Measurements from ENCODE around the gene OR2T1. TPM values are rescaled to one million over a fixed set of nuclear protein-coding genes. Genes with fewer than 3 reads are reported as not detected.
"Not testable (repeated sequence)": the region's sequence is repeated elsewhere in the genome, so short reads cannot be mapped to it uniquely, and the experiment has no call there.

Gene OR2T1
- total RNA-seq (2014; rRNA removed; shearing (Covaris generic)), result not detected in 2 replicates
- polyA plus RNA-seq (2014; cell fraction: nucleus; rRNA removed), result not detected in 2 replicates

GRCh38 chr1:248402748-248403147, at the start of gene OR2T1:
OR2T1 (plus strand) TSS chr1:248403048; CDS start chr1:248406148, 3,100 bp downstream.
- no peak for DNase-seq (ENCODE audit: extremely low read depth, low read depth)

- no peak for DNase-seq (ENCODE audit: extremely low read depth, low read depth)
These were observed 43.4 kb upstream of the OR2T1 start for GRCh38 chr1:248359415-248359814.

- DNase-seq (ENCODE audit: extremely low read depth, low read depth), result no peak
These were observed 41.6 kb upstream of the OR2T1 start, which contains the start of gene OR2T4 for GRCh38 chr1:248361121-248361715. OR2T4 (plus strand) TSS chr1:248361665; CDS start chr1:248361665, 0 bp downstream.

DNA sequence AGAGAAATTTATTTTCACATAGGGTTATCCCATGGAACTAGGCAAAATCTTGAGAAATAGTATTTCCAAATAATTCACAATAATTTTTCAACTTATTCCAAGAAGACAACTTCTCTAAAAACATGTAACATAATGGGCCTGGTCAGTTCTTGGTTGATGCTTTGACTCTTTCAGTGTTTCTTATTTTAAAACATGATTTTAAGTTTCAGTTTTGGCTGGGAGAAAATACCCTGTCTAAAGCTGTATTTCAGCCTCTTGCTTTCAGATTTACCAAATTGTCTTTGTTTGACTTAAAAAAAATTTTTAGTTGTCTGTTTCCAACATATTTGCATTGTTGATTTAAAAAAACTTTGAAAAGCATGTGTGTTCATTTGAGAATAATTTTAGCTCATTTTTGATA, 36.2 kb upstream of the OR2T1 start:
- no peak for DNase-seq (ENCODE audit: extremely low read depth, low read depth)

- DNase-seq (ENCODE audit: extremely low read depth, low read depth), result no peak
These were observed 30.5 kb upstream of the OR2T1 start for GRCh38 chr1:248372394-248372793.

- no peak for DNase-seq (ENCODE audit: extremely low read depth, low read depth)
These were observed 29.1 kb upstream of the OR2T1 start for GRCh38 chr1:248373761-248374160.

- no peak for DNase-seq (ENCODE audit: extremely low read depth, low read depth)
These were observed 27.4 kb upstream of the OR2T1 start, which contains the start of gene OR2T6 for GRCh38 chr1:248375446-248375845. OR2T6 (plus strand) TSS chr1:248375746; CDS start chr1:248387609, 11,863 bp downstream.

DNA sequence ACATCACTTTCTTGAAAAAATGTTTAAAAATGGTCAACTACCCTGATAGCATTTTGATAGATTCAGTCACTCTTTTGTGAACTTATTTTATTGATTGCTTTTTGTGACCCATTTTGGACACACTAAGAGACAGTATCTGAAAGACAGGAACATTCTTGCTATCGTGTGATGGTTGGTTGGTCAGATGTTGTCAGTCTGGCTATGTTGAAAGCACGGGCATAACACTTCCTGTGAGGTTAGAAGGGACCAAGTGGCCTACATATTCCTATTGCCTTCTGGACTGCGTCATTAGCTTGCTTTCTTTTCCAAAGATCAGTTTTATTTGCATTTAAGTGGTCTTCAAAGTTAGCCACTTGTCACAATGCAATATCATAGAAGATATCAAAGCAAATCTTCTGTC, 25.9 kb upstream of the OR2T1 start:
- no peak for DNase-seq (ENCODE audit: extremely low read depth, low read depth)

- no peak for DNase-seq (ENCODE audit: extremely low read depth, low read depth)
These were observed 22.0 kb upstream of the OR2T1 start for GRCh38 chr1:248380854-248381253.

GRCh38 chr1:248388426-248388825, 14.4 kb upstream of the OR2T1 start:
- DNase-seq (ENCODE audit: extremely low read depth, low read depth), result no peak

- no peak for DNase-seq (ENCODE audit: extremely low read depth, low read depth)
These were observed 9.8 kb upstream of the OR2T1 start for GRCh38 chr1:248393050-248393449.

- DNase-seq (ENCODE audit: extremely low read depth, low read depth), result no peak
These were observed 1.2 kb downstream of the OR2T1 start for GRCh38 chr1:248404024-248404423.

DNA sequence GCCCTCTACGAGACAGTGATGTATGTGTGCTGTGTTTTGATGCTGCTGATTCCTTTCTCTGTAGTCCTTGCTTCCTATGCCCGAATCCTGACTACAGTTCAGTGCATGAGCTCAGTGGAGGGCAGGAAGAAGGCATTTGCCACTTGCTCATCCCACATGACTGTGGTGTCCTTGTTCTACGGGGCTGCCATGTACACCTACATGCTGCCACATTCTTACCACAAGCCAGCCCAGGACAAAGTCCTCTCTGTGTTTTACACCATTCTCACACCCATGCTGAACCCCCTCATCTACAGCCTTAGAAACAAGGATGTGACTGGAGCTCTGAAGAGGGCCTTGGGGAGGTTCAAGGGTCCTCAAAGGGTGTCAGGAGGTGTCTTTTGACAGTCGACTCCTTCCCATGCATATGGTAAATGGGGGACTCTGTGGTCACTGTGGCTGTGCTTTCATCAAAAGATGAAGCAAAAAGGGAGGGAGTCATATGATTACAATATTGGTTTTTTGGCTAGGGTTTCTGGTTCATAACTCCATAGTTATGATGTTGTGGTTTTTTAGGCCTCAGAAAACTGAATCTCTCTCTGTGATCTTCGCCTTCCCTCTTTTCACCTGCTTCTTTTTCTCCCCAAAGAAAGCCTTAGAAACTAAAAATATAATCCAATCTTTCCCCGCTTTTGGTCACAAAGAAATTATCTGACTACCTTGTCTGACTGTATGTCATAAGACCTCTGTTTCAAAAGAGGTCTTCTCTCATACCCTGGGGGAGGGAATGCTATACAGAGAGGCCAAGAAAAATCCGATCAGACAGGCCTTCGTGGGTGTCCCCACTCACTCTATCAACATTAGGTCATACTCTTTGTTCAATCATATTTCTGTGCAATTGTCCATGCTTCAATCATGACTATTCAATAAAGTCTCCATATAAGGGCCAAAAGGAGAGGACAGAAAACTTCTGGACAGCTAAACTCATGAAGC, 4.2 kb downstream of the OR2T1 start:
- no peak for DNase-seq (ENCODE audit: extremely low read depth, low read depth)

GRCh38 chr1:248416226-248416625, 13.4 kb downstream of the OR2T1 start:
- DNase-seq (ENCODE audit: extremely low read depth, low read depth), result no peak

DNA sequence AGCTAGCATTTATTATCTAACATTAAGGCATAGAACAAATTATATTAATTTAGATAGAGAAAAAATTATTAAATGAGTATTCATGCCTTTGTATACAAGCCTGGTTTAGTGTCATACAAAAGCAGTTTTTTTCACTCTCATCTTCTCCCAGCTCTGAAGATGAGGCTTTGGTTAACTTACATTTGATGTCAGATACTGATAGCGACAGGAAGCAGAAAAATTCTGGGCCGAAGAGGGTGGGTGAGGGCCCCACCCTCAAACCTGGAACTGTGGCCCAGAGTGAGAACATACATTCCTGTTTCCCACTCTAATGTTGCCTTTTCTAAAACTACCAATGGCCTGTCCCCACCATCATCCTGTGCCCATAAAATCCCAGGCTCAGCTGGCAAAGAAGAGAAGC, 15.0 kb downstream of the OR2T1 start:
- DNase-seq (ENCODE audit: extremely low read depth, low read depth), result no peak

- DNase-seq (ENCODE audit: extremely low read depth, low read depth), result no peak
These were observed 18.5 kb downstream of the OR2T1 start for GRCh38 chr1:248421384-248421783.

DNA sequence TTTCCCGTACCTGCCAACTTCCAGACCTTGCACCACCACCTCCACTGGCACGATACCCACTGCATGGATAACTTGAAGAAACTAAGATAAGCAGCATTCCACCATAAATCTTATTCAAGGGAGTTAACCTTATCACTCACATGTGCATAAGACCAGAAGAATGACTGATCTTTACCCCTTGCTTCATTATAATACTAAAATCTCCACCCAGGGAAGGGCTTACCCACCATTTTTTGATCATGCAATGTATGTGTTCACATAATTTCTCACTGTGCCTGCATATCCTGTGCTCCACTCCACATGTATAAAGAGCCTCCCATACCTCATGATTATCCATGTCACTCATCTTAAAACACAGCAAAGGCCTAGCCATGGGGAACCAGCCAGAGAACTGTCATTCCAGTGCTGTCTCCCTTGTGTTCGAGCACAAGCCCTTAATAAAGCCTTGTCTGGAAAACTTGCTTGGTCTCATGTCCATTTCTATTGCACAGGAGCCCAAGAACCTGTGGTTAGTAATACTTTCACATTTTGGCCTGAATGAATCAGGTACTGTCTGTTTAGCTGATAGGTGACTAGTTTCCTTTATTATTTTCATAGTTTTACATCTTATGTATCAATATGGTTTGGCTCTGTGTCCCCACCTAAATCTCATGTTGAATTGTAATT, 24.8 kb downstream of the OR2T1 start:
- DNase-seq (ENCODE audit: extremely low read depth, low read depth), result not testable (repeated sequence)

DNA sequence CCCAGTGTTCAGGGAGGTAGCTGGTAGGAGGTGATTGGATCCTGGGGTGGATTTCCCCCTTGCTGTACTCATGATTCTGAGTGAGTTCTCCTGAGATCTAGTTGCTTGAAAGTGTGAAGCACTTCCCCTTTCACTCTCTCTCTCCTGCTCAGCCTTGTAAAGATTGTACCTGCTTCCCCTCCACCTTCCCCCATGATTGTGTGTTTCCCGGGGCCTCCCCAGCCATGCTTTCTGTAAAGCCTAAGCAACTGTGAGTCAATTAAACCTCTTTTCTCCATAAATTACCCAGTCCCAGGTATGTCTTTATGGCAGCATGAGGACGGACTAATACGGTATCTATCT, 25.3 kb downstream of the OR2T1 start:
- not testable (repeated sequence) for DNase-seq (ENCODE audit: extremely low read depth, low read depth)

- not testable (repeated sequence) for DNase-seq (ENCODE audit: extremely low read depth, low read depth)
These were observed 28.8 kb downstream of the OR2T1 start for GRCh38 chr1:248431683-248432082.

GRCh38 chr1:248432201-248432600, 29.4 kb downstream of the OR2T1 start:
- DNase-seq (ENCODE audit: extremely low read depth, low read depth), result not testable (repeated sequence)

DNA sequence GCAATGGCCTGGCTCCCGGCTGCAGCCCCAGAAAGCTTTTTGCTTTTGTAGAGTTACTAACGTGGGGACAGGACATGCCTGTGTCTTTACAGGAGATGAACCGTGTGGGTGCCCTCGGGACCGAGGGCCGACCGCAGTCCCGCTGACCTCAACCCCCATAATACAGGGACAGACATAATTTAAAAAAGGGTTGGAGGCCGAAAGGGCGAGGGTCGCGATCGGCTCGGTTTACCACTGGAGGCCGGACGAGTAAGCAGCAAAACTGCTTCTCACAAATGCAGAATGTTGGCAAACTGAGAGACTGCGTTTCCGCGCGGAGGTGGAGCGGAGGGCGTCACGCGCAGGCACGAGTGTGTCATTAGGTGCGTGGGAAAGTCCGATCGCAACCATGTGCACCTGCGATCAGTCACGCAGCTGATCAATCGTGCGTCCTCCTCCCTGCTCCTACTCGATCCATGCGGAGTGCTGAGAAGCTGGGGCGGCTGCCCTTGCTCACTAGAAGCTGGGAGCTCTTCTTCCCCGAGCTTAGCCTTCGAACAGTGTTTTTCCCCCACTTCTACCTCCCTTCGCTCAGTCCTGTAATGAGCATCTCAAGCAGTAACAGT, 31.1 kb downstream of the OR2T1 start:
- not testable (repeated sequence) for DNase-seq (ENCODE audit: extremely low read depth, low read depth)
